ENCODE measurements around the gene TBC1D30.

TBC1D30 gene

GRCh38 chr12:64915242-64915641, 90.8 kb downstream of the TBC1D30 start:
- TF ChIP-seq POU6F1 (CRISPR knock-in tag; IDR thresholded peaks at IDR 0.05; ENCODE audit: borderline replicate concordance, low read depth) (no peak), CSDC2 (CRISPR knock-in tag; IDR thresholded peaks at IDR 0.05) (no peak), CREB5 (CRISPR knock-in tag; IDR thresholded peaks at IDR 0.05; ENCODE audit: low read depth) (no peak), GLIS3 (CRISPR knock-in tag; IDR thresholded peaks at IDR 0.05) (no peak), ZC3H10 (CRISPR knock-in tag; IDR thresholded peaks at IDR 0.05) (no peak), ZFP30 (CRISPR knock-in tag; IDR thresholded peaks at IDR 0.05) (no peak), ISL1 (CRISPR knock-in tag; IDR thresholded peaks at IDR 0.05) (no peak), ZFP3 (CRISPR knock-in tag; IDR thresholded peaks at IDR 0.05) (no peak)
- ATAC-seq: no peak

- TF ChIP-seq ISL1 (CRISPR knock-in tag; IDR thresholded peaks at IDR 0.05): no peak
- no peak for TF ChIP-seq ESRRG (CRISPR knock-in tag; IDR thresholded peaks at IDR 0.05)
- TF ChIP-seq ZNF8 (CRISPR knock-in tag; IDR thresholded peaks at IDR 0.05): no peak
- TF ChIP-seq PPARA (CRISPR knock-in tag; IDR thresholded peaks at IDR 0.05; ENCODE audit: borderline replicate concordance): no peak
- TF ChIP-seq ZC3H10 (CRISPR knock-in tag; IDR thresholded peaks at IDR 0.05): no peak
- no peak for TF ChIP-seq SNAI2 (CRISPR knock-in tag; IDR thresholded peaks at IDR 0.05)
- no peak for TF ChIP-seq BACH2 (CRISPR knock-in tag; IDR thresholded peaks at IDR 0.05; ENCODE audit: borderline replicate concordance)
- no peak for TF ChIP-seq PATZ1 (CRISPR knock-in tag; IDR thresholded peaks at IDR 0.05; ENCODE audit: borderline replicate concordance)
- TF ChIP-seq POU6F1 (CRISPR knock-in tag; IDR thresholded peaks at IDR 0.05; ENCODE audit: borderline replicate concordance, low read depth): no peak
- no peak for TF ChIP-seq ZFP30 (CRISPR knock-in tag; IDR thresholded peaks at IDR 0.05)
- ATAC-seq: no peak
These were observed 92.2 kb downstream of the TBC1D30 start for GRCh38 chr12:64916411-64917261.

- ATAC-seq: no peak
These were observed 93.9 kb downstream of the TBC1D30 start for GRCh38 chr12:64918344-64918743.

More at GRCh38 chr12:64918344-64918743, 93.9 kb downstream of the TBC1D30 start:
- no peak for TF ChIP-seq CSDC2 (CRISPR knock-in tag; IDR thresholded peaks at IDR 0.05)
- TF ChIP-seq PPARA (CRISPR knock-in tag; IDR thresholded peaks at IDR 0.05; ENCODE audit: borderline replicate concordance): no peak
- no peak for TF ChIP-seq ESRRG (CRISPR knock-in tag; IDR thresholded peaks at IDR 0.05)
- no peak for TF ChIP-seq ZFP30 (CRISPR knock-in tag; IDR thresholded peaks at IDR 0.05)
- no peak for TF ChIP-seq ZC3H10 (CRISPR knock-in tag; IDR thresholded peaks at IDR 0.05)
- no peak for TF ChIP-seq PATZ1 (CRISPR knock-in tag; IDR thresholded peaks at IDR 0.05; ENCODE audit: borderline replicate concordance)
- no peak for TF ChIP-seq TOX (CRISPR knock-in tag; IDR thresholded peaks at IDR 0.05; ENCODE audit: borderline replicate concordance)
- TF ChIP-seq GLIS3 (CRISPR knock-in tag; IDR thresholded peaks at IDR 0.05): no peak
- TF ChIP-seq TSHZ2 (CRISPR knock-in tag; IDR thresholded peaks at IDR 0.05): no peak
- no peak for TF ChIP-seq POU6F1 (CRISPR knock-in tag; IDR thresholded peaks at IDR 0.05; ENCODE audit: borderline replicate concordance, low read depth)
- no peak for TF ChIP-seq ZNF70 (CRISPR knock-in tag; IDR thresholded peaks at IDR 0.05)
- no peak for TF ChIP-seq ZFP3 (CRISPR knock-in tag; IDR thresholded peaks at IDR 0.05)
- no peak for TF ChIP-seq RARB (CRISPR knock-in tag; IDR thresholded peaks at IDR 0.05)
- TF ChIP-seq ZNF565 (CRISPR knock-in tag; conservative IDR thresholded peaks at IDR 0.05; ENCODE audit: low read depth): no peak
- no peak for TF ChIP-seq SNAI2 (CRISPR knock-in tag; IDR thresholded peaks at IDR 0.05)
- TF ChIP-seq CREB5 (CRISPR knock-in tag; IDR thresholded peaks at IDR 0.05; ENCODE audit: low read depth): no peak
- no peak for TF ChIP-seq ARNTL (CRISPR knock-in tag; IDR thresholded peaks at IDR 0.05; ENCODE audit: borderline replicate concordance, low read depth)
